K562 (cell line): ENCODE data around the gene MICAL2. TPM values are rescaled to one million over a fixed set of nuclear protein-coding genes. Genes with fewer than 3 reads are reported as not detected.

Experiments used
- ATAC-seq: fragments of 200-7000 bp; cut with Tn5 transposase; 3 replicates; pipeline ENCODE4 v1.9.1; 2020; ENCODE audit warnings: moderate library complexity
- BruUV-seq: library from RNA; stranded (reverse); fragments of 400-500 nt; replicated peaks from 2 replicates; lab custom pipeline; 2021; lab: Mats Ljungman, UMichigan
- CTCF ChIA-PET: fragments of 300-600 bp; formaldehyde crosslinking; extraction: SDS; loops from one replicate; lab custom pipeline; 2021; ENCODE audit warnings: low intra/inter-chr PET ratio; lab: Yijun Ruan, JAX
- POLR2A ChIA-PET: fragments of 300-600, 350-650 bp; sonication (Branson Sonifier 250); formaldehyde crosslinking; extraction: SDS; loops from one replicate; lab custom pipeline; 2021; ENCODE audit warnings: antibody characterized with exemption, inconsistent platforms; lab: Yijun Ruan, JAX
- DNase-seq, 4 experiments: peaks; one replicate each; pipeline versions ENCODE4 v3.0.0 to v3.0.0-alpha.2; 2011 to 2018; ENCODE audit warnings: low spot score in 3 of 4, mixed read lengths in 3 of 4; ENCODE audit errors: extremely low read depth in 1 of 4
- FAIRE-seq: peaks from 2 replicates; lab custom pipeline; 2011; peaks lifted over from hg19 to GRCh38; lab: Jason Lieb, UNC
- H2AFZ ChIP-seq: 2 replicates; pipeline ENCODE4 v1.6.0; 2011; ENCODE audit warnings: low read depth, low read length, control low read depth, inconsistent platforms
- H3K27ac ChIP-seq: fragments of 200-600 bp; 3 replicates; pipeline ENCODE4 v1.8.0; 2011; ENCODE audit warnings: low read depth, mild to moderate bottlenecking, control low read depth, inconsistent platforms, low read length, moderate library complexity, mixed read lengths; ENCODE audit errors: extremely low read depth
- H3K27me3 ChIP-seq, 2 experiments: fragments of 300-600 bp in 1 of 2; 2 replicates in 1 of 2; 3 replicates in 1 of 2; pipeline versions ENCODE4 v1.6.0 to v1.8.0; 2011; ENCODE audit warnings: inconsistent platforms in 2 of 2, low read length in 2 of 2, mild to moderate bottlenecking in 1 of 2, mixed read lengths in 1 of 2, moderate library complexity in 1 of 2; ENCODE audit not compliant: control insufficient read depth in 2 of 2, insufficient read depth in 2 of 2
- H3K36me3 ChIP-seq: fragments of 300-600 bp; 3 replicates; pipeline ENCODE4 v1.8.0; 2011; ENCODE audit warnings: mild to moderate bottlenecking, low read length, inconsistent platforms; ENCODE audit not compliant: control insufficient read depth, insufficient read depth
- H3K4me1 ChIP-seq, 2 experiments: fragments of 200-600 bp in 1 of 2; replicated peaks in 1 of 2; 2 replicates in 1 of 2; 3 replicates in 1 of 2; pipeline versions ENCODE4 v1.5.1 to v1.8.0; 2011; ENCODE audit warnings: inconsistent platforms in 2 of 2, low read length in 2 of 2, mild to moderate bottlenecking in 1 of 2, mixed read lengths in 1 of 2, moderate library complexity in 1 of 2; ENCODE audit not compliant: control insufficient read depth in 2 of 2, insufficient read depth in 2 of 2
- H3K4me2 ChIP-seq: 2 replicates; pipeline ENCODE4 v1.6.1; 2011; ENCODE audit warnings: low read length, control low read depth, inconsistent platforms, mixed read lengths; ENCODE audit not compliant: insufficient read depth
- H3K4me3 ChIP-seq: fragments of 200-600 bp; sonication (generic), shearing (Covaris generic); 2 replicates; pipeline ENCODE4 v1.5.1; 2016; ENCODE audit warnings: control low read depth, inconsistent platforms
- H3K79me2 ChIP-seq: fragments of 200-600 bp; 3 replicates; pipeline ENCODE4 v1.8.0; 2011; ENCODE audit warnings: low read length, inconsistent platforms; ENCODE audit not compliant: control insufficient read depth, insufficient read depth
- H3K9ac ChIP-seq, 2 experiments: 2 replicates each; pipeline versions ENCODE4 v1.6.0 to v1.6.1; 2011; ENCODE audit warnings: low read depth in 2 of 2, low read length in 2 of 2, control low read depth in 1 of 2, inconsistent platforms in 1 of 2, mild to moderate bottlenecking in 1 of 2, mixed read lengths in 1 of 2; ENCODE audit not compliant: insufficient read depth in 1 of 2
- H3K9me1 ChIP-seq: one replicate; pipeline ENCODE4 v1.6.0; 2011; ENCODE audit warnings: inconsistent platforms, mild to moderate bottlenecking, low read length, moderate library complexity; ENCODE audit not compliant: control insufficient read depth, insufficient read depth
- H3K9me3 ChIP-seq: replicated peaks from 2 replicates; pipeline ENCODE4 v1.5.1; 2011; ENCODE audit warnings: low read depth, low read length, inconsistent platforms; ENCODE audit not compliant: control insufficient read depth, insufficient read depth
- H4K20me1 ChIP-seq: replicated peaks from 2 replicates; pipeline ENCODE4 v1.6.1; 2011; ENCODE audit warnings: low read length, inconsistent platforms, mixed read lengths; ENCODE audit not compliant: control insufficient read depth, insufficient read depth
- CAMTA2 ChIP-seq: fragments of 250-450 bp; sonication (Bioruptor Pico); conservative IDR thresholded peaks from 2 replicates; pipeline ENCODE4 v1.5.1; 2022
- CBFA2T3 ChIP-seq: fragments of 450-650 bp; IDR thresholded peaks from 2 replicates; pipeline ENCODE4 v1.6.1; 2017
- ILF3 ChIP-seq: fragments of 450-650 bp; IDR thresholded peaks from 2 replicates; pipeline ENCODE4 v1.6.1; 2018; ENCODE audit warnings: antibody characterized with exemption, mild to moderate bottlenecking, moderate library complexity, borderline replicate concordance
- NEUROD1 ChIP-seq: fragments of 150-350 bp; IDR thresholded peaks from 2 replicates; pipeline ENCODE4 v1.6.1; 2014; ENCODE audit warnings: borderline replicate concordance, low read length, low read depth; ENCODE audit not compliant: partially characterized antibody
- NFE2L1 ChIP-seq: fragments of 450-650 bp; IDR thresholded peaks from 2 replicates; pipeline ENCODE4 v1.6.1; 2016; ENCODE audit warnings: missing genetic modification characterization, low read depth, mild to moderate bottlenecking, missing compliant biosample characterization, moderate library complexity, borderline replicate concordance
- WGBS: fragments of 100-300 bp; shearing (Covaris generic); methylation state at CpG from one replicate; pipeline ENCODE4 v1.1.6; 2016; ENCODE audit warnings: low coverage, mixed read lengths; ENCODE audit not compliant: insufficient coverage; ENCODE audit errors: missing lambda C conversion rate; 5-methylcytosine and 5-hydroxymethylcytosine counted together
- in situ Hi-C: fragments of 300-500 bp; cut with MboI; formaldehyde crosslinking; loops from 4 replicates; pipeline ENCODE4 v1.15.0; 2018; ENCODE audit warnings: inconsistent platforms, mixed read lengths
- intact Hi-C: fragments of 100-400 bp; cut with micrococcal nuclease; formaldehyde crosslinking; loops from 2 replicates; pipeline ENCODE4 v1.14.2; 2022
- polyA plus RNA-seq, 8 experiments: library from polyadenylated mRNA; depleted of rRNA in 4 of 8; stranded (reverse) in 5 of 8; unstranded in 3 of 8; fragments of >200 nt; fragmentation: Nextera tagmentation in 2 of 8; fragmentation: Illumina TruSeq in 1 of 8; extraction: Ambion mirVana in 2 of 8; extraction: Trizol in 1 of 8; gene quantifications; 2 replicates each; pipeline versions ENCODE4 v1.2.1 to v1.2.3, GENCODE V29; 2011 to 2014; ENCODE audit warnings: inconsistent platforms in 1 of 8, missing spikeins in 1 of 8
- total RNA-seq, 7 experiments: library from RNA; depleted of rRNA in 6 of 7; stranded (reverse); fragments of >200 nt in 6 of 7; fragmentation: Illumina TruSeq in 2 of 7; extraction: Trizol in 2 of 7; gene quantifications; 2 replicates each; pipeline versions ENCODE4 v1.2.1 to v1.2.3, GENCODE V29; 2011 to 2021; ENCODE audit warnings: low replicate concordance in 1 of 7
- TF ChIP-seq, protein P1 (sequence below): fragments of 450-650 bp; formaldehyde crosslinking; IDR thresholded peaks from 2 replicates; pipeline ENCODE4 v1.4.0; 2020; ENCODE audit warnings: mild to moderate bottlenecking, mixed read lengths
- TF ChIP-seq, protein P2 (sequence below): sonication (generic); formaldehyde crosslinking; IDR thresholded peaks from 2 replicates; pipeline ENCODE4 v1.8.1; 2022; ENCODE audit warnings: missing genetic modification reagents

The MICAL2 gene
- total and polyA plus RNA-seq, 9 of the 15 experiments (the other 6 are each of a cell fraction or from before 2014, with no cell fraction given): 4.7 to 64.2 (median 33.6) TPM

DNA sequence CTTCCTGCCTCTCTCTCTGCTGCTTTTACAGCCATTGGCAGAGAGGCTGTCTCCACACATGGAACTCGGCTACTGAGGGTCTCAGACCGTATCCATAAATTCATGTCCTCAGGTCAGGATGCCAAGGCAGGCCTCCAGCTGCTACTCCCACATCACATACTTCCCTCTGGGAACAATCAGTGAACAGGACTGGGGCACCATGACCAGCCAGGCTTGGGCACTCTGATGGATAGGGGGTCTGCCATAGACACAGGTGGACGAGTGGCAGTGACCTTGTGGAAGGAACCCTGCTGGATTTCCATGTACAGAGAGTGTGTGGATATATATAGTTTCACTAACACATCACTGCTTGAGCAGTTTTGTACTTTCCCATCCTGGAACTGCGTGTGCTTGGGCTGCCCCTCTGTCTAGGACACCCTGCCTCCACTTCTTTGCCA, 169.3 kb downstream of the MICAL2 start (continued):
- TF ChIP-seq, protein P1, sequence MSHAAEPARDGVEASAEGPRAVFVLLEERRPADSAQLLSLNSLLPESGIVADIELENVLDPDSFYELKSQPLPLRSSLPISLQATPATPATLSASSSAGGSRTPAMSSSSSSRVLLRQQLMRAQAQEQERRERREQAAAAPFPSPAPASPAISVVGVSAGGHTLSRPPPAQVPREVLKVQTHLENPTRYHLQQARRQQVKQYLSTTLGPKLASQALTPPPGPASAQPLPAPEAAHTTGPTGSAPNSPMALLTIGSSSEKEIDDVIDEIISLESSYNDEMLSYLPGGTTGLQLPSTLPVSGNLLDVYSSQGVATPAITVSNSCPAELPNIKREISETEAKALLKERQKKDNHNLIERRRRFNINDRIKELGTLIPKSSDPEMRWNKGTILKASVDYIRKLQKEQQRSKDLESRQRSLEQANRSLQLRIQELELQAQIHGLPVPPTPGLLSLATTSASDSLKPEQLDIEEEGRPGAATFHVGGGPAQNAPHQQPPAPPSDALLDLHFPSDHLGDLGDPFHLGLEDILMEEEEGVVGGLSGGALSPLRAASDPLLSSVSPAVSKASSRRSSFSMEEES (CRISPR knock-in tag): no peak
- TF ChIP-seq NFE2L1 (tag) (no peak), ILF3 (no peak), NEUROD1 (no peak)
- TF ChIP-seq, protein P2, sequence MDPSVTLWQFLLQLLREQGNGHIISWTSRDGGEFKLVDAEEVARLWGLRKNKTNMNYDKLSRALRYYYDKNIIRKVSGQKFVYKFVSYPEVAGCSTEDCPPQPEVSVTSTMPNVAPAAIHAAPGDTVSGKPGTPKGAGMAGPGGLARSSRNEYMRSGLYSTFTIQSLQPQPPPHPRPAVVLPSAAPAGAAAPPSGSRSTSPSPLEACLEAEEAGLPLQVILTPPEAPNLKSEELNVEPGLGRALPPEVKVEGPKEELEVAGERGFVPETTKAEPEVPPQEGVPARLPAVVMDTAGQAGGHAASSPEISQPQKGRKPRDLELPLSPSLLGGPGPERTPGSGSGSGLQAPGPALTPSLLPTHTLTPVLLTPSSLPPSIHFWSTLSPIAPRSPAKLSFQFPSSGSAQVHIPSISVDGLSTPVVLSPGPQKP (CRISPR knock-in tag): no peak
- TF ChIP-seq, all 486 proteins: peak for 0

DNA sequence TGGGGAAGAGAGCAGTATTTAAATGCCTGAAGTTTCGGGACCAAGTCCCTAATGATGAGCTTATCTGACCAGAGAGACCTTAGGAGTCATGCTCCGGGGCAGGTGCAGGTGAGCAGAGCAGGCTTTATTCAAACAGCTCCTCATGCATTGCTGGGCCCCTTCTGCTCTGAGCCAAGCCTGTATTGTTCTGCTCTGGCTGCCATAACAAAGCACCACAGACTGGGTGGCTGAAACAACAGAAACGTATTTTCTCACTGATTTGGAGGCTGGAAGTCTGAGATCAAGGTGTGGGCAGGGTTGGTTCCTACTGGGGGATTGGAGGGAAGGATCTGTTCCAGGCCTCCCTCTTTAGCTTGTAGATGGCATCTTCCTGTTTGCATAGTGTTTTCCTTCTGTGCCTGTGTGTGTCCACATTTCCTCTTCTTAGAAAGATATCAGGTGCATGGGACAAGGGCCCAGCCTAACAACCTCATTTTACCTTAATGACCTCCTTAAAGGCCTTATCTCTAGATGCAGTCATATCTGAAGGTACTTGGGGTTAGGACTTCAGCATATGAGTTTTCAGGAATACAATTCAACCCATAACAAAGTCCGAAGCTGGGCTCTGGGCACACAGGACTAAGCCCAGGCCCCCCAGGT, 169.9 kb downstream of the MICAL2 start:
- in situ Hi-C loops: loop anchor here (10.0 kb wide), 1 partner anchor 466 kb away; no protein-coding TSS in a partner anchor
- H3K4me3 ChIP-seq: no peak overlapping the region
- BruUV-seq: no TSS peak

More for the DNA sequence above, 169.9 kb downstream of the MICAL2 start:
- no peak overlapping the region for H2AFZ ChIP-seq
- H3K9ac ChIP-seq: peak overlapping the region in 1 of 2 experiments; percentile 58; a peak in 1 of 4 replicates
- H3K27me3 ChIP-seq: no peaks in the 10 kb centered on the region; a peak in 1 of 5 replicates
- no peak for ATAC-seq
- POLR2A ChIA-PET: interaction anchor here (0.6 to 1.4 kb wide), 4 partner anchors 12 to 1443 kb away, joined by 3 to 5 read pairs (median 3); no protein-coding TSS in a partner anchor
- TF ChIP-seq CAMTA2 (CRISPR knock-in tag) (no peak), CBFA2T3 (0 out of 2 replicates have a peak, but pooled peaks have one; percentile 15)
- no peaks in the 10 kb centered on the region for H4K20me1 ChIP-seq
- H3K4me1 ChIP-seq: peaks cover 11 to 20% of the 10 kb centered on the region in 2 experiments
- no peak overlapping the region for H3K27ac ChIP-seq
- no peak for FAIRE-seq
- intact Hi-C loops: loop anchor here (2.0 to 5.0 kb wide), 2 partner anchors 44 to 493 kb away; no protein-coding TSS in a partner anchor
- WGBS: 58% methylated on average over 4 of the region's 4 CpGs
- H3K36me3 ChIP-seq: no peaks in the 10 kb centered on the region
- no peak overlapping the region for H3K4me2 ChIP-seq
- no peak for DNase-seq
- H3K79me2 ChIP-seq: no peaks in the 10 kb centered on the region
- H3K9me1 ChIP-seq: peaks cover 4% of the 10 kb centered on the region
- CTCF ChIA-PET: interaction anchor here (0.6 to 4.3 kb wide), 4 partner anchors 44 to 502 kb away, joined by 3 to 110 read pairs (median 17); no protein-coding TSS in a partner anchor
- no peaks in the 10 kb centered on the region for H3K9me3 ChIP-seq
